Measurements from ENCODE around the gene GPR4.
"Not testable (repeated sequence)": the region's sequence is repeated elsewhere in the genome, so short reads cannot be mapped to it uniquely, and the experiment has no call there.

GPR4 gene

DNA sequence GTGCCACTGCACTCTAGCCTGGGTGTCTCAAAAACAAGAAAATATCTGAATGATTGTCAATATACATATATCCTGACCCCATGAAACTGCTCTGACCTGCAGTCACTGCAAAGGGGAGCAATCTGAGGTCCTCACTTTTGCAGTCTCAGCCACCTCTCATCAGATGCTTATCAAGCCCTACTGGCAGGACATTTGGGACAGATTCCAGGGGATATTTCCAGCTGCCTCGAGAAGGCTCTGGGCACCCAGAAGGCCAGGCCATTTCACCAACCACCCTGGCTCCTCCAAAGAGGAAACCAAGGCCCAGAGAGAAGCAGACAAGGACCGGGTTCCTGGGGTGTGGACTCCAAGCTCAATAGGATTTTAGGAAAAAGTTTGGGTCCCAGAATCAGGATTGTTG, 34.9 kb upstream of the GPR4 start:
- Mint-ChIP-seq H3K36me3 (ENCODE audit: low read depth) (peaks cover 26% of the 10 kb centered on the region), H3K4me1 (ENCODE audit: low read depth) (peaks cover 29% of the 10 kb centered on the region), H3K9me3 (no peaks in the 10 kb centered on the region), H3K4me3 (no peak overlapping the region), H3K27ac (no peak overlapping the region), H3K27me3 (no peaks in the 10 kb centered on the region)

DNA sequence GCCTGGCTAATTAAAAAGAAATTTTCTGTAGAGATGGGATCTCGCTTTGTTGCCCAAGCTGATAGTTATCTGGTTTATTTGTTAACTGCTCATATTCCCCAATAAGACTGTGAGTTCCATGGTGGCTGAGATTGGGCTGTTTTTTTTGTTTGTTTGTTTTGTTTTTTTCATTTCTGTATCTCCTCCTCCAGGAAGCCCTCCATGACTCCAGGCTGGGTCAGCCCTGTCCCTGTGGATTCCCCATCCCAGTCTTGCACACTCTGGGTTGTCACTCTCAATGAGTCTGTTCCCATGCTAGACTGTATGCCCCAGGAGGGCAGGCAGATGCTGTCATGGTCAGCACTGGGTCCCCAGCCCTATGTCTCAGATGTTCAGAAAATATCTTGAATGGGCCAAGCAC, 34.3 kb upstream of the GPR4 start:
- peaks cover 24% of the 10 kb centered on the region for H3K4me1 Mint-ChIP-seq (ENCODE audit: low read depth)
- H3K36me3 Mint-ChIP-seq (ENCODE audit: low read depth), result peaks cover 25% of the 10 kb centered on the region
- H3K27me3 Mint-ChIP-seq, result no peaks in the 10 kb centered on the region
- no peak overlapping the region for H3K4me3 Mint-ChIP-seq
- H3K27ac Mint-ChIP-seq, result no peak overlapping the region
- H3K9me3 Mint-ChIP-seq, result no peaks in the 10 kb centered on the region

DNA sequence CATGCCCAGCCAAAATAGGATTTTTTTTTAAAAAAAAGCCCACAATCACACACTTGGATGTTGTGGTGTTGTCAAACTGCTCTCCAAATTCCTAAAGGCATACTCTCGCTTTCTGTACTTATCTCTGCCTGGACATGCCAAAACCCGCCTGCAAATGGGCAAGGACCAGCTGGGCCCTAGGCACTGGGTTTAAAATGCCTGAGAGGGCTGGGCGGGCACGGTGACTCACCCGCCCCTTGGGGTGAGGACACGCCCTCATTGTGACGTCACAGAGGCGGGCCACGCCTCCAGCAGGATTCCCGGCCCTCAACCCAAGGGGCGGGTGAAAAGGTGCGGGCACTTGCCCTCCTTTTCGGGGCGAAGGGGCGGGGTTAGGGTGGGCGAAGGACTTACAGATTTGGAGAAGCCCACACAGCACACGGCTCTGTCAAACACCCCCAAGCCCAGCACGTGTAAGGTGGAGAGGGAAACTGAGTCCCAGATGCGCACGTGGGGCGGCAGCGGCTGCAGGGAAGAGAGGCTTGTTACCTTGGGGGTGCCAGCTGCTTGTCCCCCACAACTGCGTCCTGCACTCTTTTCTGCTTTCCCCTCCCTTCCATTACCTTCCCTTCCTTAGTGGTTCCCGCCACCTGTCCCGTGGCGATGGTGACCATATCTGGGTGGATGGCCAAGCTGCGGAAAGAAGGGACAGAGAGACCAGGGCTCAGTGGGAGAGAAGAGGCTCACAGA, 30.6 kb upstream of the GPR4 start:
- Mint-ChIP-seq H3K9me3 (no peaks in the 10 kb centered on the region), H3K36me3 (ENCODE audit: low read depth) (peaks cover 18% of the 10 kb centered on the region), H3K4me1 (ENCODE audit: low read depth) (peaks cover 20% of the 10 kb centered on the region), H3K4me3 (no peak overlapping the region), H3K27me3 (no peaks in the 10 kb centered on the region), H3K27ac (peak overlapping the region; percentile 33)

DNA sequence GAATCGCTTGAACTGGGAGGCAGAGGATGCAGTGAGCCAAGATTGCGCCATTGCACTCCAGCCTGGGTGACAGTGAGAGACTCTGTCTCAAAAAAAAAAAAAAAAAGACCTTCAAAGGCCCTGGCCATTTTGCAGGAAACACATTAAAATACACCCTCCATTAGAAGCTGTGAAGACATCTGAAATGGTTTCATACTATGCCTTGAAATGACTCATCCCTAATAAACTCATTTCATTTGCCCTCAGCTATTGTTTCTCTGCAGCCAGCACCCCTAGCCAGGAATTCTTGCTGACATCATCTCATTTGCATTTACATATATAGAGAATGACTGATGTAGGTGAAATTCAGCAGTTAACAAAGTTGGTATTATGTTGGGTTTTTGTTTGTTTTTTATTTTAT, 28.5 kb upstream of the GPR4 start:
- H3K36me3 Mint-ChIP-seq (ENCODE audit: low read depth), result peaks cover 25% of the 10 kb centered on the region
- H3K4me3 Mint-ChIP-seq, result no peak overlapping the region
- no peak overlapping the region for H3K27ac Mint-ChIP-seq
- H3K4me1 Mint-ChIP-seq (ENCODE audit: low read depth), result peaks cover 23% of the 10 kb centered on the region
- H3K27me3 Mint-ChIP-seq, result no peaks in the 10 kb centered on the region
- no peaks in the 10 kb centered on the region for H3K9me3 Mint-ChIP-seq

DNA sequence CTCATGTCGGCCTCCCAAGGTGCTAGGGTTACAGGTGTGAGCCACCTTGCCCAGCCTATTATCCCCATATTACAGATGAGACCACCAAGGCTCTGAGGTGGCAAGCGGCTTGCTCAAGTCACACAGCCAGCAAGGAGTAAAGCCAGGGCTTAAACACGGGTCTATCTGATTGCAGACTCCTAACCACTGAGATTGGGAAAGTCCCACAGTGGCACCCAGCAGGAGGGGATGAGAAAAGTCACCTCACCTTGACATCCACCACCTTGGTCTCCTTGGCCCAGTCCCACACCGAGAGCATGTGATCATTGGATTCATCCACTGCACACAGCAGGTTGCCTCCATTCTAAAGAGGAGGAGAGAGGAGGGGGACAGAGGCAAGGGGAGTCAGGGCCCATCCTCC, 27.7 kb upstream of the GPR4 start:
- Mint-ChIP-seq H3K27me3 (no peaks in the 10 kb centered on the region), H3K9me3 (no peaks in the 10 kb centered on the region), H3K4me1 (ENCODE audit: low read depth) (peaks cover 25% of the 10 kb centered on the region), H3K36me3 (ENCODE audit: low read depth) (peaks cover 28% of the 10 kb centered on the region), H3K4me3 (peak overlapping the region; percentile 32), H3K27ac (peak overlapping the region; percentile 76)

DNA sequence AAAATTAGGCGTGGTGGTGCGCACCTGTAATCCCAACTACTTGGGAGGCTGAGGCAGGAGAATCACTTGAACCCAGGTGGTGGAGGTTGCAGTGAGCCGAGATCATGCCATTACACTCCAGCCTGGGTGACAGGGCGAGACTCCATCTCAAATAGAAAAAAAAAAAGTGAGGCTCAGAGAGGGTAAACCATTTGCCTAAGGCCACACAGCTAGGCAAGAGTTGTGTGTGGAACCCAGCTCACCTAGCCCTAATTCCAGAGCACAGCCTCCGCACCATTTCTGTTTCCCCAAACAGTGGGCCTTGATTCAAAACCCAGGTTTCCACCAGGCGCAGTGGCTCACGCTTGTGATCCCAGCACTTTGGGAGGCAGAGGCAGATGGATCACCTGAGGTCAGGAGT, 26.2 kb upstream of the GPR4 start:
- not testable (repeated sequence) for H3K27me3 Mint-ChIP-seq, H3K27ac Mint-ChIP-seq, H3K9me3 Mint-ChIP-seq, H3K4me3 Mint-ChIP-seq
- peaks cover 33% of the 10 kb centered on the region for H3K4me1 Mint-ChIP-seq (ENCODE audit: low read depth)
- peaks cover 39% of the 10 kb centered on the region for H3K36me3 Mint-ChIP-seq (ENCODE audit: low read depth)

DNA sequence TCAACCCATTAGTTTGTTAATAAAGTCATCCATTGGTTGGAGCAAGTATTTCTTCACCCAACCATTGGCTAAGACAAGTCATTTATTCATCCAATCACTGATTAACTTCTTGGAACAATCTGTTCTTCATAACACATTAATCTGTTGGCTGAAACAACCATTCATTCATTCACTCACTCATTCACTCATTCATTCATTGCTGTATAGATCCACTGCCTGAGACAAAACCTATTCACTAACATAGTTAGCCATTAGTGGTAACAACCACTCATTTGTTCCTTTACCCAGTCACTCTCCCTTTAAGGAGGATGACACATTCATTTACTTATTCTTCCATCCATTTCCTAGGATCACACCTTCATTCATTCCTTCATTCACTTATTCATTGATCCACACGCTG, 22.0 kb upstream of the GPR4 start:
- H3K4me1 Mint-ChIP-seq (ENCODE audit: low read depth), result peaks cover 13% of the 10 kb centered on the region
- peaks cover 53% of the 10 kb centered on the region for H3K36me3 Mint-ChIP-seq (ENCODE audit: low read depth)
- peak overlapping the region; percentile 49 for H3K27ac Mint-ChIP-seq
- H3K27me3 Mint-ChIP-seq, result no peaks in the 10 kb centered on the region
- no peaks in the 10 kb centered on the region for H3K9me3 Mint-ChIP-seq
- H3K4me3 Mint-ChIP-seq, result no peak overlapping the region

DNA sequence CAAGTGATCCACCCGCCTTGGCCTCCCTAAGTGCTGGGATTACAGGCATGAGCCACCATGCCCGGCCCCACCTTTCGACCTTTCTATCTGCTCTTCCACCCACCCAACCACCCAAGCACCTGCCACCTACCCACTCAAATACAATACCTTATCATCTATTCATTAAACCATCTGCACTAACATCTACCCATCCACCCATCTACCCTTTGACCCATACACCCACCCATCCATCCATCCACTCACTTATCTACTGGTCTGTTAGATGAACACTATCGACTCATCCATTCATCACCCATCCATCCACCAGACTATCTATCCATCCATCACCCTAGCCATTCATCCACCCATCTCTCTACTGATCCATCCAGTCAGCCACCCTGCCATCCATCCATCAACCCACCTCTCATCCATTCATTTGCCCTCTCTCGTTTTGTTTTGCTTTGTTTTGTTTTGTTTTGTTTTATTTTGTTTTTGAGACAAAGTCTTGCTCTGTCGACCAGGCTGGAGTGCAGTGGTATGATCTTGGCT, 20.0 kb upstream of the GPR4 start:
- H3K27ac Mint-ChIP-seq, result no peak overlapping the region
- peaks cover 53% of the 10 kb centered on the region for H3K36me3 Mint-ChIP-seq (ENCODE audit: low read depth)
- no peaks in the 10 kb centered on the region for H3K27me3 Mint-ChIP-seq
- no peaks in the 10 kb centered on the region for H3K9me3 Mint-ChIP-seq
- H3K4me3 Mint-ChIP-seq, result no peak overlapping the region
- H3K4me1 Mint-ChIP-seq (ENCODE audit: low read depth), result peaks cover 13% of the 10 kb centered on the region

DNA sequence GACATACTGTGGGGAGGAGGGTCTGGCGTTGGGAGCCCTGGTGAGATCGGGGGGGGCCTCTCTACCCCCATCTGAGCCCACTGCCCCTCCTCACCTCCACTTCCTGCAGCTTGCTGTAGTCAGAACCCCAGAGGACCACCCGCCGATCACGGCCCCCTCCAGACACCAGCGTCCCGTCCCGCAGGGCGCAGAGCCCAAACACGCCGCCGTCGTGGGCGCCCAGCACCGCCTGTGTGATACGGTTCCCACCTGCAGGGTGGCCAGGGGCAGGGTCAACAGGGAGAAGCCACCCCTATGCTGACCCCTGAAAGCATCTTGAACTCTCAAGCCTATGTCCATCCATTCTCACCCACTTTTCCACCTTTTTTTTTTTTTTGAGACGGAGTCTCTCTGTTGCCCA, 19.4 kb upstream of the GPR4 start:
- Mint-ChIP-seq H3K27me3 (no peaks in the 10 kb centered on the region), H3K4me1 (ENCODE audit: low read depth) (peaks cover 13% of the 10 kb centered on the region), H3K27ac (no peak overlapping the region), H3K36me3 (ENCODE audit: low read depth) (peaks cover 53% of the 10 kb centered on the region), H3K9me3 (no peaks in the 10 kb centered on the region), H3K4me3 (no peak overlapping the region)

DNA sequence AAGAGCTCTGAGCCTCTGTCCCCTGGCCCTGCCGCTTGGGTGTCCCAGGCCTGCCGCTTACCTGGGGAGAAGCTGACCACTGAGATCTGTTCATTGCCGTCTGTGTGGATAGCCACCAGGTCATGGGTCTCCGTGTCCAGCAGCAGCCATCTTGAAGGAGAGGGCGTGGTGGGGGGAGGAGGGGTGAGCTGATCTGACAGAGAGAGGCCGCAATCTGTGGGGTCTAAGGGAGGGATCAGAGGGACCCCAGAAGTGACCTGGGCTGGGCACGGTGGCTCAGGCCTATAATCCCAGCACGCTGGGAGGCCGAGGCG, 14.6 kb upstream of the GPR4 start:
- H3K4me1 Mint-ChIP-seq (ENCODE audit: low read depth), result peaks cover 25% of the 10 kb centered on the region
- no peak overlapping the region for H3K4me3 Mint-ChIP-seq
- no peaks in the 10 kb centered on the region for H3K9me3 Mint-ChIP-seq
- no peak overlapping the region for H3K27ac Mint-ChIP-seq
- peaks cover 54% of the 10 kb centered on the region for H3K36me3 Mint-ChIP-seq (ENCODE audit: low read depth)
- no peaks in the 10 kb centered on the region for H3K27me3 Mint-ChIP-seq

DNA sequence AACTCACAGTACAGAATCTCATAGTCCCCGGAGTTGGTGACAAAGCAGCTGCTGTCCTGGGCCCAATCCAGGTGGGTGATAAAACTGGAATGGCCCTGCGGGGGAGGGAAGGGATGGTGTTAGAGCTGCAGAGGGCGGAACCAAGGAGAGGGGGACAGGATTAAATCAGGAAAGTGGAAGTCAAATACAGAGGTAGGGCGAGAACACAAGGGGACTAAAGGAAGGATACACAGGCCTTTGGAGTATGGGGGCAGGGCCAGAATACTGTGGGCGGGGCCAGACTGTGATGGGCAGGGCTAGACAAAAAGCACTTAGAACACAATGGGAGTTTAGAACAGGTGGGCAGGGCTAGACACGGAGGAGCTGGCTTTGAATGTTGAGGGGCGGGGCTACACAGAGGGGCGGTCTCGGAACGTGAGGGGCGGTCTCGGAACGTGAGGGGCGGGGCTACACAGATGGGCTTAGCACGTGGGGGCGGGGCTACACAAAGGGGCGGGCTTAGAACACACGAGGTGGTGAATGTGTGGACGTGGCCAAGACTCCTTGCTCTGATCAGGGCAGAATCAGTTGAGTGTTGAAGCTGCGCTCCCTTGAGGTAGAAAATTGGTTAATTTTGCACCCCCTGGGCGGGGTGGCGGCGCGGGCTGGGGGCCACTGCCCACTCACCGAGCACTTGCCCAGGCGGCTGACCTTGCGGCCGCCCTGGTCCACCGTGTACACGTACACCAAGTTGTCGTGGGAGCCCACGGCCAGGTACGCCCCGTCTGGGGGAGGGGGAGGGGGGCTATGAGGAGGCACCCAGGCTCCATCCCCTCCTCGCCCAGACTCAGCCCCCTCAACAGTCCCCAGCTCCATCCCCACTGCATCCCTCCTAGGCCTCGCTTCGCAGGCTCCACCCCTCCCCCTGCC, 14.0 kb upstream of the GPR4 start:
- peak overlapping the region; percentile 45 for H3K27ac Mint-ChIP-seq
- H3K36me3 Mint-ChIP-seq (ENCODE audit: low read depth), result peaks cover 54% of the 10 kb centered on the region
- peaks cover 25% of the 10 kb centered on the region for H3K4me1 Mint-ChIP-seq (ENCODE audit: low read depth)
- H3K9me3 Mint-ChIP-seq, result no peaks in the 10 kb centered on the region
- H3K4me3 Mint-ChIP-seq, result no peak overlapping the region
- no peaks in the 10 kb centered on the region for H3K27me3 Mint-ChIP-seq

DNA sequence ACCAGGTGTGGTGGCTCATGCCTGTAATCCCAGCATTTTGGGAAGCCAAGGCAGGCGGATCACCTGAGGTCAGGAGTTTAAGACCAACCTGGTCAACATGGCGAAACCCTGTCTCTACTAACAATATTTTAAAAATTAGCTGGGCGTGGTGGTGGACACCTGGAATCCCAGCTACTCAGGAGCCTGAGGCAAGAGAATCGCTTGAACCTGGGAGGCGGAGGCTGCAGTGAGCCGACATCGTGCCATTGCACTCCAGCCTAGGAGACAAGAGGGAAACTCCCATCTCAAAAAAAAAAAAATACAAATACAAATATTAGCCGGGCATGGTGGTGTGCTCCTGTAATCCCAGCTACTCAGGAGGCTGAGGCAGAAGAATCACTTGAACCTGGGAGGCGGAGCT, 13.0 kb upstream of the GPR4 start:
- not testable (repeated sequence) for H3K27me3 Mint-ChIP-seq, H3K4me3 Mint-ChIP-seq, H3K9me3 Mint-ChIP-seq, H3K27ac Mint-ChIP-seq
- H3K4me1 Mint-ChIP-seq (ENCODE audit: low read depth), result peaks cover 25% of the 10 kb centered on the region
- H3K36me3 Mint-ChIP-seq (ENCODE audit: low read depth), result peaks cover 57% of the 10 kb centered on the region

DNA sequence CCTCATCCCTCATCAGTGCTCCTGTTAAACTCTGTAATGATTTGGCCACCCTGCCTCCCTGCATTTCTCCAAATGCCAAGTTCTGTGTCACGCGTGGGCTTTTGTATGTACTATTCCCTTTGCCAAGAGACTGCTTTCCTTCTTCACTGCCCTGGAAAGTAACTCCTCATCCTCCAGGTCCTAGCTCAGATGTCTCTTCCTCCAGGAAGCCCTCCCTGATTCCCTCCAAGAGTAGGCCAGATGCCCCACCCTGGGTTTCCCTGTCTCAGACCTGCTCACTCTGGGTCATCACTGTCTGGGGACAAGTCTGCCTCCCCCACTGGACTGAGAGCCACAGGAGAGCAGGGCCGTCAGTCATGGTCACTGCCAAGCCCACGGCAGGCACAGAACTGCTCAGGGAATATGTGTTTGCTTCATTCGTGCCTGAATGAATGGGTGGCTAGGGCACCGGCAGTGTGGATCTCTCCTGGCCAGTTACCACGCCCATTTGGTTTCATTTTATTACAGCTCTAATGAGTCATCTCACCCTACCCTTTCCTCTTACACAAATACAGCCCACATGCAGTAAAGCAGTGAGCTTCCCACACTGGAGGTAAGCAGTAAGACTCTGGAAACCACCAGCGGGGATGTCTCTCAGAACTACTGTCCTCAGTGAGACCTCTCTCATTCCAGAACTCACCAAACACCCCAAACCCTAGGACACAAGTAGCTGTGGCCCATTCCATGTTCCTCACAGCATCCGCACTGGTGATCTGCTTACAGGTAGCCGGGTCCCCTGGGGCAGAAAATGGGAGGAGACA, 12.1 kb upstream of the GPR4 start:
- no peaks in the 10 kb centered on the region for H3K27me3 Mint-ChIP-seq
- H3K9me3 Mint-ChIP-seq, result no peaks in the 10 kb centered on the region
- H3K4me3 Mint-ChIP-seq, result peak overlapping the region; percentile 45
- H3K36me3 Mint-ChIP-seq (ENCODE audit: low read depth), result peaks cover 60% of the 10 kb centered on the region
- peak overlapping the region; percentile 91 for H3K27ac Mint-ChIP-seq
- peaks cover 25% of the 10 kb centered on the region for H3K4me1 Mint-ChIP-seq (ENCODE audit: low read depth)

DNA sequence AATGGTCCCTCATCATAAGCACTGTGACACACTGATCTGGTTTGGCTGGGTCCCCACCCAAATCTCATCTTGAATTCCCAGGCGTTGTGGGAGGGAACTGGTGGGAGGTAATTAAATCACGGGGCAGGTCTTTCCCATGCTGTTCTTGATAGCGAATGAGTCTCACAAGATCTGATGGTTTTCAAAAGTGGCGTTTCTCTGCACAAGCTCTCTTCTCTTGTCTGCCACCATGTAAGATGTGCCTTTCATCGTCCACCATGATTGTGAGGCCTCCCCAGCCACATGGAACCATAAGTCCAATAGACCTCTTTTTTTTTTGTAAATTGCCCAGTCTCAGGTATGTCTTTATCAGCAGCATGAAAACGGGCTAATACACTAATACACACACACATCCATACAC, 6.9 kb upstream of the GPR4 start:
- Mint-ChIP-seq H3K36me3 (ENCODE audit: low read depth) (peaks cover 42% of the 10 kb centered on the region), H3K9me3 (no peaks in the 10 kb centered on the region), H3K27ac (no peak overlapping the region), H3K27me3 (no peaks in the 10 kb centered on the region), H3K4me1 (ENCODE audit: low read depth) (peaks cover 19% of the 10 kb centered on the region), H3K4me3 (no peak overlapping the region)

Measured in stimulated activated naive CD8-positive, alpha-beta T cell treated with anti-CD3 and anti-CD28 coated beads, Interleukin-15, Interleukin-2, amounts not matched to agents 100 ng/mL and 50 ng/mL, for 24 hours (primary cell).